Activated CD8-positive, alpha-beta memory T cell treated with anti-CD3 and anti-CD28 coated beads for 36 hours (primary cell): Measurements from ENCODE around the gene ZMYND12. TPM values are rescaled to one million over a fixed set of nuclear protein-coding genes. Genes with fewer than 3 reads are reported as not detected.
"Not testable (repeated sequence)": the region's sequence is repeated elsewhere in the genome, so short reads cannot be mapped to it uniquely, and the experiment has no call there.

ENCODE experiments used
- CTCF ChIA-PET: fragments of 350-600 bp; sonication (Branson Sonifier 250); formaldehyde crosslinking; loops from one replicate; lab custom pipeline; 2021; ENCODE audit warnings: antibody characterized with exemption; lab: Charles Lee
- POLR2A ChIA-PET: fragments of 350-600 bp; sonication (Branson Sonifier 250); formaldehyde crosslinking; loops from one replicate; lab custom pipeline; 2021; ENCODE audit warnings: antibody characterized with exemption; lab: Charles Lee
- total RNA-seq, 2 experiments: library from RNA; stranded (reverse); gene quantifications; one replicate each; pipeline ENCODE4 v1.2.3, GENCODE V29; 2021

ZMYND12 gene
- under 1 TPM; 0.34 to 0.84 TPM for total RNA-seq

- ChIA-PET CTCF (interaction anchor here (0.6 kb wide), 1 partner anchor 10 kb away, joined by 3 read pairs; no protein-coding TSS in a partner anchor), POLR2A (interaction anchor here (1.0 kb wide), 1 partner anchor 122 kb away, joined by 3 read pairs; no protein-coding TSS in a partner anchor)
Measured at GRCh38 chr1:42456010-42456753, at the start of gene ZMYND12, which contains the start of gene PPCS. Gene ZMYND12, minus strand, starts transcription at chr1:42456022. Its CDS starts 25 bp downstream, at chr1:42455997. Gene PPCS, plus strand, starts transcription at chr1:42456543. Its CDS starts 23 bp downstream, at chr1:42456566.

- CTCF ChIA-PET: no interaction called here
- POLR2A ChIA-PET: no interaction called here
Measured at GRCh38 chr1:42504535-42505128, 48.8 kb upstream of the ZMYND12 start.

- POLR2A ChIA-PET, CTCF ChIA-PET: not testable (repeated sequence)
Measured at GRCh38 chr1:42502031-42502430, 46.2 kb upstream of the ZMYND12 start.

GRCh38 chr1:42490237-42490636 lies 34.4 kb upstream of the ZMYND12 start:
- CTCF ChIA-PET: no interaction called here
- POLR2A ChIA-PET: no interaction called here

- CTCF ChIA-PET: interaction anchor here (1.0 kb wide), 1 partner anchor 11 kb away, joined by 3 read pairs; no protein-coding TSS in a partner anchor
- POLR2A ChIA-PET: no interaction called here
Measured at GRCh38 chr1:42484382-42484781, 28.6 kb upstream of the ZMYND12 start.

- ChIA-PET POLR2A (no interaction called here), CTCF (no interaction called here)
Measured at GRCh38 chr1:42482635-42483153, 26.9 kb upstream of the ZMYND12 start.

GRCh38 chr1:42480921-42481320 lies 25.1 kb upstream of the ZMYND12 start:
- ChIA-PET CTCF (no interaction called here), POLR2A (no interaction called here)

GRCh38 chr1:42479621-42480020 lies 23.8 kb upstream of the ZMYND12 start:
- POLR2A ChIA-PET: no interaction called here
- CTCF ChIA-PET: no interaction called here

GRCh38 chr1:42477775-42478174 lies 22.0 kb upstream of the ZMYND12 start:
- ChIA-PET CTCF (no interaction called here), POLR2A (no interaction called here)

GRCh38 chr1:42477354-42477753 lies 21.5 kb upstream of the ZMYND12 start:
- POLR2A ChIA-PET, CTCF ChIA-PET: not testable (repeated sequence)

- ChIA-PET POLR2A (no interaction called here), CTCF (no interaction called here)
Measured at GRCh38 chr1:42476605-42477004, 20.8 kb upstream of the ZMYND12 start.

- ChIA-PET CTCF (no interaction called here), POLR2A (no interaction called here)
Measured at GRCh38 chr1:42469727-42470126, 13.9 kb upstream of the ZMYND12 start.

- CTCF ChIA-PET: interaction anchor here (1.0 kb wide), 1 partner anchor 9 kb away, joined by 3 read pairs; the partner anchor contains the start of gene PPCS
- POLR2A ChIA-PET: no interaction called here
Measured at GRCh38 chr1:42466030-42466429, 10.2 kb upstream of the ZMYND12 start.

GRCh38 chr1:42463921-42464320 lies 8.1 kb upstream of the ZMYND12 start:
- ChIA-PET POLR2A (no interaction called here), CTCF (no interaction called here)

- POLR2A ChIA-PET: no interaction called here
- CTCF ChIA-PET: no interaction called here
Measured at GRCh38 chr1:42462828-42463763, 7.3 kb upstream of the ZMYND12 start, which contains the start of gene CCDC30. Gene CCDC30, plus strand, starts transcription at chr1:42463286. Its CDS starts 17,266 bp downstream, at chr1:42480552.

GRCh38 chr1:42461196-42461595 lies 5.4 kb upstream of the ZMYND12 start:
- ChIA-PET CTCF (no interaction called here), POLR2A (no interaction called here)

GRCh38 chr1:42456754-42457089 lies 900 bp upstream of the ZMYND12 start:
- POLR2A ChIA-PET: interaction anchor here (1.0 kb wide), 1 partner anchor 123 kb away, joined by 3 read pairs; no protein-coding TSS in a partner anchor
- CTCF ChIA-PET: interaction anchor here (0.6 kb wide), 1 partner anchor 10 kb away, joined by 3 read pairs; no protein-coding TSS in a partner anchor

GRCh38 chr1:42454403-42454802 lies 1.4 kb downstream of the ZMYND12 start:
- POLR2A ChIA-PET: no interaction called here

GRCh38 chr1:42453386-42453785 lies 2.4 kb downstream of the ZMYND12 start:
- POLR2A ChIA-PET: no interaction called here

More at GRCh38 chr1:42454403-42454802, 1.4 kb downstream of the ZMYND12 start:
- CTCF ChIA-PET: no interaction called here

More at GRCh38 chr1:42453386-42453785, 2.4 kb downstream of the ZMYND12 start:
- CTCF ChIA-PET: no interaction called here
